Central memory CD4-positive, alpha-beta T cell (primary cell): ENCODE data around the gene GMNN.
A peak's percentile ranks its signal among the peaks of the same experiment; 100 is the strongest.
"Not testable (repeated sequence)": the region's sequence is repeated elsewhere in the genome, so short reads cannot be mapped to it uniquely, and the experiment has no call there.

Source experiments
- DNase-seq: peaks from one replicate; pipeline ENCODE4 v3.0.0; 2022

Gene GMNN

DNA sequence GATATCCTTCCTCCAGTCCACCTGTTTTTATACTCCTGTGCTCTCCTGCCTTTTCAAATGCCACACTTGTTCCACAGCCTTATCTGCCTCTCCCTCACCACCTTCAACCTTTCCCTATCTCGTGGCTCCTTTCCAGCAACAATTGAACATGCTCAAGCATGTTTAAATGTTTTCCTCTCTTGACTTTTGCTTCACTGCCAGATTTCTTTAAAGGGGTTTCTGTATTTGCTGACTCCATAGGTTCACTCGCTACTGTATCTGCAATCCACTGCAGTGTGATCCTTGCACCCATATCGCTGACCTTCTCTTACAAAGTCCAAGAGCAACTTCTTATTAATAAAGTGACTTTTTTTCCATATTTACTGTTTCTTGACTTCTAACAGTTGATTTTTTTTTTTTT lies 11.2 kb upstream of the GMNN start:
- DNase-seq: no peak

- not testable (repeated sequence) for DNase-seq
Measured at GRCh38 chr6:24764833-24765828, 9.6 kb upstream of the GMNN start.

DNA sequence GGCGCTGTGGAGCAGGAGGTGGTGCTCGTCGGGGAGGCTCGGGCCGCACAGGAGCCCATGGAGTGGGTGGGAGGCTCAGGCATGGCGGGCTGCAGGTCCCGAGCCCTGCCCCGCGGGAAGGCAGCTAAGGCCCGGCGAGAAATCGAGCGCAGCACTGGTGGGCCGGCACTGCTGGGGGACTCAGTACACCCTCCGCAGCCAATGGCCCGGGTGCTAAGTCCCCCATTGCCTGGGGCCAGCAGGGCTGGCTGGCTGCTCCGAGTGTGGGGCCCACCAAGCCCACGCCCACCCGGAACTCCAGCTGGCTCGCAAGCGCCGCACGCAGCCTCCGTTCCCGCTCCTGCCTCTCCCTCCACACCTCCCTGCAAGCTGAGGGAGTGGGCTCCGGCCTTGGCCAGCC lies 8.8 kb upstream of the GMNN start:
- not testable (repeated sequence) for DNase-seq

GRCh38 chr6:24766680-24767462 lies 7.9 kb upstream of the GMNN start:
- DNase-seq: peak; percentile 30

DNA sequence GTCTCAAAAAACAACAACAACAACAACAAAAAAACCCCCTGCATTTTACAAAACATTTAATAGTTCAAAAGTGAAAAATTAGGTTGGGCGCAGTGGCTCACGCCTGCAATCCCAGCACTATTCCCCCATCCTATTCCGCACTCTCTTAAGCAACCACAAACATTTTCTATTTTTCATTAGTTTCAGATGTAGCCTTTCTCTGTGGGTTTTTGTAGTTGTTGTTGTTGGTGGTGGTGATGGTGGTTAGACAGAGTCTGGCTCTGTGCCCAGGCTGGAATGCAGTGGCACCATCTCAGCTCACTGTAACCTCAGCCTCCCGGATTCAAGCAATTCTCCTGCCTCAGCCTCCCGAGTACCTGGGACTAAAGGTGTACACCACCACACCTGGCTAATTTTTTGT lies 6.4 kb upstream of the GMNN start:
- no peak for DNase-seq

GRCh38 chr6:24775520-24776058 lies 852 bp downstream of the GMNN start:
- DNase-seq: peak; percentile 19

GRCh38 chr6:24777227-24777626 lies 2.5 kb downstream of the GMNN start:
- no peak for DNase-seq

GRCh38 chr6:24778121-24778520 lies 3.4 kb downstream of the GMNN start:
- no peak for DNase-seq

- DNase-seq: no peak
Measured at GRCh38 chr6:24778878-24779277, 4.1 kb downstream of the GMNN start.

GRCh38 chr6:24779416-24780016 lies 4.8 kb downstream of the GMNN start:
- no peak for DNase-seq

DNA sequence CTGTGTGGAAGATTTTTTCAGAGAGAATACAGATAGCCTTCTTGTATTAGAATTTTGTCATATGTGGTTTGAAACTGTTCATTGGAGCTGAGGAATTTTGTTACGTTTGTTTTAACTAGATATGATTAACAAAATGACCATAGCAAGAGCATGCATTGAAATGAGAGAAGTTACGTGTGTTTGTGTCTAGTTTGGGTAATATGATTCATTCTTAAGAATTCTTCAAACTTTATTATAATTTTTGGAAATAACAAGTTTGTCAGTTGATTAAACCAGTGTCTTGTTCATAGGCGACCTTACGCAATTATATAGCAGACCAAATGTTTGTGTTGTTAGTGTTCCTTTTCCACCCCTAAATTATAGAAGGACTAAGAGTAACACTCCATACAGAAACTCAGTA lies 5.5 kb downstream of the GMNN start:
- no peak for DNase-seq

DNA sequence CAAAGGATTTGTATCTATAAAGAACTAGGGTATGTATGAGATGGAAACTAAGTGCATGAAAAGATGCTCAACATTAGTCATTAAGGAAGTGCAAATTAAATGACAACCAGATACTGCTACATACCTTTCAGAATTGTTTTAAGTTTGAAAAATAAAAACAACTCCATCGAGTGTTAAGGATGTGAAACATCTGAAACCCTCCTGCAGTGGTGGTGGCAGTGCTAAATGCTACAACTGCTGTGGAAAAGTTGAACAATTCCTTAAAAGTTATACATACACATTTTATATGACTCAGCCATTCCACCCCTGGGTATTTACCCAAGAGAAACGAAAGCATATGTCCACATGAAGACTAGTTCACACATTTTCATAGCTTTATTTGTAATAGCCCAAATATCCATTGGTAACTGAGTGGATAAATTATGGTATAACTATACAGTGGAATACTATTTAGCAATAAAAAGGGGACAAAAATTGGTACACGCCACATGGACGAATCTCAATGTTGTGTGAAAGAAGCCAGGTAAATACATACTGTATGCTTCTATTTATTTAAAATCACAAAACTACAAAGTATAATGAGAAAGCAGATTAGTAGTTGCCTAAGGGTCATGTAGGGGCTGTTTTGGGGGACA lies 13.4 kb downstream of the GMNN start:
- DNase-seq: no peak

- DNase-seq: no peak
Measured at GRCh38 chr6:24795106-24795505, 20.4 kb downstream of the GMNN start.

DNA sequence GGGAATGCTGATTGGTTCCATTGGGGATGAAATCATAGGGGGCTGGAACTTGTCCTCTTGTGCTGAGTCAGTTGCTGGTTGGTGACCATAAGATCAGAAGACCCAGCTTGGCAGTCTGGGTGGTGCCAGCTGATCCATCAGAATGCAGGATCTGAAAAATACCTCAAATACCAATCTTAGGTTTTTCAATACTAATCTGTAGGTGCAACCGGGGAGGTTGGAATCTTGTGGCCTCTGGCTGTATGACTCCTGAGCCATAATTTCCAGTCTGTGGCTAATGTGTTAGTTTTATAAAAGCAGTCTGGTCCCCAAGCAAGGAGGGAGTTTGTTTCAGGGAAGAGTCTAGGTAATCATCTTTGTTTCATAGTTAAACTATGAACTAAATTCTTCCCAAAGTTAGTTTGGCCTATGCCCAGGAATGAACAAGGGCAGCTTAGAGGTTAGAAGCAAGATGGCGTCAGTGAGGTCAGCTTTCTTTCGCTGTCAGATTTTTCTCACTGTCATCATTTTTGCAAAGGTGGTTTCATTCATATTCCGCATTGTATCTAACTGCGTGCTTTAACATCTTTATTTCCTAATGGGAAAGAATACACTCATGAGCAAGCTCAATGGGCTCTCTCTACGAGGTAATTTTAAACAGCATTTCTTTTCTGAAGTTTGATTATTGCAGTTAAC lies 22.0 kb downstream of the GMNN start:
- no peak for DNase-seq

DNA sequence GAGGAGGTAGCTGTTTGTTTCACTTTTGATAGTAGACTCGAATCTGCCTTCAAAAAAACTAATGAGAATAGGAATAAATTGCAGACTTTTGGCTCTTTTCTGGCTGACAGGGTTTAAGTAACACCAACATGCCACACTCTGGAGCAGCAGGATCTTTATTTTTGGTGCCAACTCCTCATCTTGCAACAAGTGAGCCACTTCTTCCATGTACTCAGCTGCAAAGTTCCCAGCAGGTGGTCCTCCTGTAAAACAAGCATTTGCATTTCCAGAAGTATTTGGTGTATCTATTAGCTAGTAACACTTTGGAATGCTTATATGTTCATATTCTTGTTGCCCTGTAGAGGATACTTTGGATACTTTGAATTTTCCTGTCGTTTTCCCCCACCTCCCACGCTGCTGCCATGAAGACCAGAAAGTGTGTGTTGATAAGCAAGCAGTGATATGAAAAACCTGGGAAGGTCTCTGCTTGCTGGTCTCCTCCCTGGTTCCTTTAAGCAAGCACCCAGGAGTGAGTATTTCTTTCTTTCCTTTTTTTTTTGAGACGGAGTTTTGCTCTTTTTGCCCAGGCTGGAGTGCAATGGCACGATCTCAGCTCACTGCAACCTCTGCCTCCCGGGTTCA lies 23.0 kb downstream of the GMNN start:
- no peak for DNase-seq

DNA sequence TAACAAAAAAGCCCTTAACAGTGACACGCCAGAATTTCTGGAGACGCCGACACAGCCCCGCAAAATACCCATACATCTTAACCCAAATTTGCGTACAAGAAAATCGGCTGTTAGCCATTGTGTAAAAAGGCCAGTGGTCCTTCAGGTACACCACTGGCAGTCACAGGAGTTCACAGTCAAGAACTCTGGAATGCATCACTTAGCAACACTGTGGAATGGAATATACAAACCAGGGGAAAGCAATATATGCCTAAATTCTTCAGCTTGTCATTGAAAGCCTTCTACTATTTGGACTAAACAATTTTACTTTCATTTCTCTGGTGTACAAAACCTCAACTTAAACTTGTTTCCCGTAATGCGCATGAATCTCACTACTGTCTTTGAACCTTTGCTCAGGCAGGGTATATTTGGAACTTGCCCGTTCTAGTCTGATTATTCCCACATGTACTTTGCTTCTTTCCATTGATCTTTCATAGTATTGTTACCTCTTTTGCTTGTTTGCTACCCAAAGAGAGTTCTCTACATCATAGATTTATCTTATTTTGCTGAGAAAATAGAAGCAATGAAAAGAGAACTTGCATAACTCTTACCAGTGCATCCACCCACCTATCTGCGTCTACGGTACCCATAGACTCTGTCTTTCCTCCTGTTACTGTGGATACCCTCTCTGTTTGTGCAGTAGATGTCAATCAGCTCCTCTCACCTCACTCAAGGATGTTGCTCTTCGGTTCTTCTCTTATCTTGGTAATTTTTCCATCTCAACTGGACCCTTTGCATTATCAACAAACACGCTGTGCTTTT lies 24.2 kb downstream of the GMNN start, which contains the start of gene ARMH2:
ARMH2 (minus strand) TSS at position 178 of the 801 bp plus-strand sequence; CDS start at position 118, 60 bp downstream.
- no peak for DNase-seq

GRCh38 chr6:24799541-24799915 lies 24.8 kb downstream of the GMNN start:
- DNase-seq: no peak

- no peak for DNase-seq
Measured at GRCh38 chr6:24802271-24803059, 27.7 kb downstream of the GMNN start.

GRCh38 chr6:24807584-24807983 lies 32.8 kb downstream of the GMNN start:
- no peak for DNase-seq

DNA sequence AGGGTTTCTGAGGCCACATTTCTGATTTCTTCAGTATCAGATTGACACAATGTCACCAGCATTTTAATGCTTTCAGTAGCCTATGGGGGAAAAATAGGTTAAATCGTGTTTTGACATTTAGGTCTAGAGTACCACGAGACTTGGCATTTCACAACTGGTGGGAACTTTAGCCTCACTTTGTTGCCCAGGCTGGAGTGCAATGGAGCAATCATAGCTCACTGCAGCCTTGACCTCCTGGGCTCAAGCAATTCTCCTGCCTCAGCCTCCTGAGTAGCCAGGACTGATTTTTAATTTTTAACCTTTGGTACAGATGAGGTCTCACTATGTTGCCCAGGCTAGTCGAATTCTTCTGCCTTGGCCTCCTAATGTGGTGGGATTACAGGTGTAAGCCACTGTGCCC lies 35.0 kb downstream of the GMNN start:
- DNase-seq: no peak
